ENCODE data around the gene ATP11A.

Gene ATP11A

DNA sequence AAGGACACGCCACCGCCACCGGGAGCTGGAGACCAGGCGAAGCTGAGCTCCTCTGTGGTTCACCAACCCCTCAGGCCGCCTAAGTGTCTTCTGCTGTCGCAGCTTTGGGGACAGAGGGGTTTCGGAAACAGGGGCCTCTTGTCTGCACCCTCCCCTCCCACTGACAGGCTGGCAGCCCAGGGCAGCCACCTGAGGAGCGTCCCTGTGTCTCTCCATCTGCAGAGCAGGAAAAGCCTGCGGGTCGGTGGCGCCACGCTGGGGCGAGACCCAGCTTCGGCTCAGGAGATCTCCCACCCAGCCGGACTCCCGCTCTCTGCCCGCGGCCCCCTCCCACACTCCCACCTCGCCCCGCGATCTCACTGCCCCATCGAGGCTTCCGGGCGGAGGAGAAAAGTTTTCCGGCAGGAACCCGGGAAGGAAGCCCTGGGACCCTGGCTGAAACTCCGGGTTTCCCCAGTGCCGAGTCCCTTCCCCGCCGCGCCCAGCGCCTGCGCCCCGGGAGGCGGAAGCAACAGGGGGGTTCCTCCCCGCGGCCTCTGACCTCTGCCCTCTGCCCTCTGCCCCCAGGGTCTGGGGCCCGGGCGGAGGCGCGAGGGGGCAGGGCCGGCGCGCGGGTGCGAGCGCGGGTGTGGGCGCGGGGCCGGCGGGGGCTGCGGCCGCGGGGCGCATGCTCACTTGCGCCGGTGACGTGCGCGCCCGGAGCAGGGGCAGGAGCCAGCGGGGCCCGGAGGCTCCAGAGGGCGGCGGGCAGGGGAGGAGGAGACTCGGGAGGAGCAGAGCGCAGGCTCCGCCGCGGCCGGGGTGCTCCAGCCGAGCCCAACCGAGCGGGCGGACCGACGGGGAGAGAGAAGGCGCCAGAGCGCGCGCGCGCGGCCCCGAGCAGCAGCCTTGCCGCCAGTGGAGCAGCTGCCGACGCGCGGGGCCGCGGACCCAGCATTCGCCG is at the start of gene ATP11A:
TSS of gene ATP11A (plus strand) at position 736 of the 943 bp plus-strand sequence. CDS start 379 bp downstream, outside the sequence.
- peak; percentile 51 to 66 (median 58) for DNase-seq (ENCODE audit: low read depth in 2 of 3, low spot score in 2 of 3)

DNA sequence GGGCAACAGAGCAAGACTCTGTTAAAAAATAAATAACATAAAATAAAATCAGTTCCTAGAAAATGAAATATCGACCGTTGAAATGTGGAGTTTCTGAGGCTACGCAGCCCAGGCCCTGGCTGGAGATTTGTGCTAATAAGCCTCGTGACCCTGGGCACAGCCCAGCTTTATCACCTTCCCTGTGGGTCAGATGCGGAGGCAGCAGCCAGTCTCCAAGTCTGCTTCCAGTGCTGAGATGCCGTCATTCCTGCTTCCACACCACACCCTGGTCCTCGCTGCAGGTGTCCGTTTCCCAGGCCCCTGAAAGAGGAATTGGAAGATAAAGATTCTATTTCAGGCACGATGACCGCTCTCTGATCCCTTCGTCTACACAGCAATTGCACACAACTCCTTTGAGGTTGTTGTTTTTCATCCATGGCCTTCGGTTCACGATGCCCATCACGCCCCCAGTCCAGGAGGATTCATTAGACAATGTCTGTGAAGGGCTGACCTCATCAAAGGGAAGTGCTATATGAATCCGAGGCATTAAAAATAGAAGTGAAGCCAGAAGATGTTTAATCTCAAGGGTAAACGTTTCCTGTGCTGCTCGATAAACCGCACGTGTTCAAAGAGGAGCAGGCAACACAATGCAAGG is 48.3 kb upstream of the ATP11A start:
- DNase-seq (ENCODE audit: low read depth in 2 of 3, low spot score in 2 of 3): no peak

DNA sequence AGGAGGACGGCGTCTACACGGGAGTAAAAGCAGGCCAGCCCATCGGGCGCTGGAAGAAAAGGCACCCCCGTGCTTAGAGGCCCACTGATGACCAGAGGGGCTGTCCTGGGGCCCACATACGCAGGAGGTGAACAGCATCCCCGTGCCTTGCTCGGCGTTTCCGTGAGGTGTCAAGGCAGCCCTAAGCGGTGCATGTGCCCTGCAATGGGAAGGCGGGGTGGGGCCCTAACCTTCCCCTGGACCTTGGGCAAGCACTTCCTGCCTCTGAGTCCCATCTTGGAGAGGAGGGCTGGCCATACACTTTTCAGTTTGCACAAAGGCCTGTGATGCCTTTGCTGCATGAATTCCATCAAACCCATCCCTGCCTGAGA is 47.8 kb upstream of the ATP11A start:
- DNase-seq (ENCODE audit: low read depth in 2 of 3, low spot score in 2 of 3): no peak

DNA sequence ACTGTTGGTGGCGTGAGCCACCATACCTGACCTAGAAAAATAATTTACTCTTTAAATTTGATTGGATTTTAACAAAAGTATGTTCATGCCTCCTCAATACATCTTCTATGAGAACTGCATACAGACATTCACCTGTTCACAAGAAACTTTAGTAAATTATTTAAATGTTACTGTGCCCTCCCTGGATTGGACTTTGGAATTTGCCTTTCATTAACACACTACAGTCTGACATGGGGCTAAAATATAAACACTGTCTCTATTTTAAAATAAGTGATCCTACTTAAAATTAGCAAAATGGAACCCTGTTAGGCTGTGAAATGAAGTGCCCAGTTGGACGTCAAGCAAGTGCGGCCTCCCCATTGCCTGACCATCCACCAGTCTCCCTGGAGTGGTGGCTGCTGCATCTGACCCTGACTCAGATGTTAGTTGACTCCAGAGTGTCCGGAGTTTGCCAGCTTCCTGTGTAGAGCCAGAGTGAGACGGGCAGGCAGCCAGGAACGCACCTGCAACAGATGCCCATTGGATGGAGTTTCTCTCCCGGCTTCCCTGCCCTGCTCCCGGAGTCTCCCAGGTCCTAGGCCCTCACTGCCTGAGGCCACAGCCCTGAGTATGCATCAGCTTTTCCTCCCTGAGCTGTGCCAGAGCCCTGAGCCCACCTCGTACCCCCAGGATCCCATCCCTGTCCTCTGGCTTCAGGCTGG is 45.9 kb upstream of the ATP11A start:
- DNase-seq (ENCODE audit: low read depth in 2 of 3, low spot score in 2 of 3): no peak

DNA sequence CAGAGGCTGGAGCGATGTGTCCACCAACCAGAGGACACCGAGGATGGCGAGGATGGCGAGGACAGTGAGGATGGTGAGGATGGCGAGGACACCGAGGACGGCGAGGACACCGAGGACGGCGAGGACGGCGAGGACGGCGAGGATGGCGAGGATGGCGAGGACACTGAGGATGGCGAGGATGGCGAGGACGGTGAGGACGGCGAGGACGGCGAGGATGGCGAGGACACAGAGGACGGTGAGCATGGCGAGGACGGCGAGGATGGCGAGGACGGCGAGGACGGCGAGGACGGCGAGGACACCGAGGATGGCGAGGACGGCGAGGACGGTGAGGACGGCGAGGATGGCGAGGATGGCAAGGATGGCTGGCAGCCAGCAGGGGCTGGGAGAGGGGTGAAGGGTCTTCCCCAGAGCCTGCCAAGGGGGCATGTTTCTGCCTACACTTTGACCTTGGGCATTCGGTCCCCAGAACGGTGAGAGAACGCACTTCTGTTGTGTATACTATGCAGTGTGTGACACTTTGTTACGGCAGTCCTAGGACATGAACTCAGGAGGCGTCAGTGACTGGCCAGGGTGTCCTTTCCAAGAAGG is 44.4 kb upstream of the ATP11A start:
- DNase-seq (ENCODE audit: low read depth in 2 of 3, low spot score in 2 of 3): no peak

DNA sequence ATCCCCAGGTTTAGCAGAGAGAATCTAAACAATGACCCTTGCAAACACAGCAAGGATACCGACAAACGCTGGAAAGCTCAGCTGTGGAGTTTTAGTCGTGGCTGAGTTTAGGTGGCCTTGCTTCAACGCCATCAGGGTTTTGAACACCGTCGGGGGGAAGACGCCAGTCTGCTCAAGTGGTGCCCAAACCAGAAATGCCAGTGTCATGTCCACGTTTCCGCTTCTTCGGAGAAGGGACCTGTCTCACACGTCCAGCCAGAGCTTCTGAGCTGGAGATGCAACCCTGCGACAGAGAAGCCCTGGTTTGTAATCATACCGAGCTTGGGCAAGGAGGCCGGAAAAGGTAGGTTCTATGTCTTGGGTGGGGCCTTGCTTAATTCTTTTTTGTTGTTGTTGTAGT is 42.6 kb upstream of the ATP11A start:
- no peak for DNase-seq (ENCODE audit: low read depth in 2 of 3, low spot score in 2 of 3)

DNA sequence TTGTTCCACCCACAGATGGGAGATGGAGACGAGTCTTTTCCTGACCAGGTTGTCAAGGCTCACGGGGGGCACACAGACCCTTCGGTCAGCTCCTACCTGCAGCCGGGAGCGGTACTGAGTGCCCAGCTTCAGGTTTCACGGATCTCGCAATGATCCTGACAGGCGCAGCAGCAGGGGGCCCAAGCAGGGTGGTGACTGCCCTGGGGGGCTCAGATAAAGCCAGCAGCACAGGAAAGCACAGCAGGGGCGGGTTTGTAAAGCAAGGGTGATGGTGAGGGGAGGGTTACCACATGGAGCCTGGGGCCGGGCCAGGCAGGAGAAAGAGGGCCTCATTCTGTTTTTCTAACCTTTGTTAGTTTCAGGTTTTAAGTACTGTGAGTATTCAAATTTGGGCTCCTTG is 41.7 kb upstream of the ATP11A start:
- DNase-seq (ENCODE audit: low read depth in 2 of 3, low spot score in 2 of 3): no peak

DNA sequence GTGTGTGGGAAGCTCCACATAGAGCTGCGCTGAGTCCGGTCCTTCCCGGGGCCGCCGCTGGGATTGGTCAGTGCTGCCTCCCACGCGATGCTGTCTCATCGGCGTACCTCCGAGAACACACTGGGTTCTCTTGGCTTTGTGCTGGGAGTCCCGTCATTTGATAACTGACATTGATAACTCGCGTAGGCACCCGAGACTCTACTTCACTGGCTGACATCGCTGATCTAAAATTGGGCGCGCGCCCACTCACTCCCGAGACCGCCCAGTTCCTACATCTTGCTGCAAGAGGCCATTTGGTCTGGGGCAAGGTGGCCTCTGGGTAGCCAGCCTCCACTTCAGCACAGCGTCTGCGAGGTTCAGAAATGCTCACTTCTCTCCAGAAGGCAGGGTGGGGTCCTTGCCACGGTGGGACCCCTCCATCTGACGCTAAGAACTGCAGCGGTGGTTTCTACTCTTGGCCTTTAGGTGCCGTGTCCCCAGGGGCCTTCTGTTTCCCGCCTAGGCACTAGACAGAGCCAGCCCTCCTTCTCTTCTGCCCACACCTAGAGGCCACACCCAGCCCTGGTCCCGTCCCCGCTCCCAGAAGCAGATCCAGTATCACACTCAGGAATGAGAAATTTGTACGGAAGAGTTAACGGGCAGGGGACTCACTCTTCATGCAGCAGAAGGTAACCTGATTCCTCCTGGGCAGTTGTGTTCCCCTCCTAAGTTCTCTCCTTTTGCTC is 40.7 kb upstream of the ATP11A start:
- DNase-seq (ENCODE audit: low read depth in 2 of 3, low spot score in 2 of 3): no peak

DNA sequence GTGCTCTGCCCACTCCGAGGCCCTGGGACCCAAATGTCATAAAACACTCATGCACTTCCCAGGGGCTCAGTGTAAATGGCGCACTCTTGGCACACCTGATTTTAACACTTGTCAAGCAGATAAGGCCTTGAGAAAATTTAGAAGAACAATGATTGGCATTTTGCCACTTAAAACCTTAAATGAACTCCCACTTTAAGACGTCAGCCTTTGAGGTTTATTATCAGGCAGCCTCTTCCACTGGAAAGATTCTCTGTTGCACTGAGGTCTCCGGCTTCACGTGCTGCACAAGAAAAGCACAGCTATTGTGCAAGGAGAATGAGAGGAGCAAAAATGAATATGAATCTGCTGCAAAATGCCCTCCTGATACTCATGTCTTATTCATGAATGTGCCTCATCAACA is 38.5 kb upstream of the ATP11A start:
- DNase-seq (ENCODE audit: low read depth in 2 of 3, low spot score in 2 of 3): no peak

DNA sequence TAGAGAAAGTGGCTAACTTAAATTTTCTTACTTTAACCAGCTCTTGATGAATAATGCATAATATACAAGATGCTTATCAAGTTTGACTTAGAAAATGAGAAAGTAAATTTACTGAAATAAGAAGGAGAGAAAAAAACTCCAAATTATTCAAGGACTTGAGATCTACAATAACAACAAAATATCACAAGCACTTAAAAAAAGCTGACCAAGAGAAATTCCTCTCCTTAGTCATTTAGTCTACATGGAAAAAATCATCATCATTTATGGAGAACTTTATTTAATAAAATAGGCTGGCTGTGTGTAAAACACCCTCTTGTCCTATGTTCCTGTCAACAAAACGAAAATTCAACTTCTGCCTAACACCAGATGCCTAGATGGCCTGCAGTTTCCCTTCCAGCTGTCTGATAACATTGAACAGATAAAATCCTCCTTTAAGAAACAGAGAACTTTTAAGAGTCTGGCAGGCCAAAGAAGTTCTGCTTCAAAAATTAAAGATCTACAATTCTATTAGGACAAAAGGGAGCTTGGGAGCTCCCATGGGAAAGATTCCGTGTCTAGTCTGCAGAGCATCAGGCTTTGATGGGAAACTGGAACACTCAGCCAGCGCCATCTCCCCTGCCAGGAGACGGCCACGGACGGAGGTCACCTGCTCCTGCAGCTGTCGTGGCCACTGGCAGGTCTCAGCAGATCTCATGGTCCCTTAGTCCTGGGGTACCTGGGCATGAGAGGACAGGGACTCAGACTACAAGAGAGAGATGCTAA is 37.9 kb upstream of the ATP11A start:
- DNase-seq (ENCODE audit: low read depth in 2 of 3, low spot score in 2 of 3): no peak

DNA sequence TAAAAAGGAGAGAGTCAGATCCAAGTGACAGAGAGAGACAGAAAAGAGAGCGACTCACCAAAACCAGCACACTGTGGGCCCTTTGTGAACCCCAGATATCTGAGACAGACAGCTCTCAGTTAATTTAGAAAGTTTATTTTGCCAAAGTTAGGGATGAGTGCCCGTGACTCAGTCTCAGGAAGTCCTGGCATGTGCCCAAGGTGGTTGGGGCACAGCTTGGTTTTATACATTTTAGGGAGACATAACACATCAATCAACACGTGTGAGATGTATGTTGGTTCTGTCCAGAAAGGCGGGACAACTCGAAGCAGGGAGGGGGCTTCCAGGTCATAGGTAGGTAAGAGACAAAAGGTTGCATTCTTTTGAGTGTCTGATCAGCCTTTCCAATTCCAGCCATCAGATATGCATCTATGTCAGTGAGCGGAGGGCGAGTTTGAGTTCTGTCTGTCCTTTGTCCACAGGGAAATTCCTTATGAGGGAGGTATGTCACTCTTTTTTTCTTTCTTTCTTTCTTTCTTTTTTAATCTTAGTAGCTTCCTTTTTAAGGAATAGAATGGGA is 37.2 kb upstream of the ATP11A start:
- DNase-seq (ENCODE audit: low read depth in 2 of 3, low spot score in 2 of 3): no peak

DNA sequence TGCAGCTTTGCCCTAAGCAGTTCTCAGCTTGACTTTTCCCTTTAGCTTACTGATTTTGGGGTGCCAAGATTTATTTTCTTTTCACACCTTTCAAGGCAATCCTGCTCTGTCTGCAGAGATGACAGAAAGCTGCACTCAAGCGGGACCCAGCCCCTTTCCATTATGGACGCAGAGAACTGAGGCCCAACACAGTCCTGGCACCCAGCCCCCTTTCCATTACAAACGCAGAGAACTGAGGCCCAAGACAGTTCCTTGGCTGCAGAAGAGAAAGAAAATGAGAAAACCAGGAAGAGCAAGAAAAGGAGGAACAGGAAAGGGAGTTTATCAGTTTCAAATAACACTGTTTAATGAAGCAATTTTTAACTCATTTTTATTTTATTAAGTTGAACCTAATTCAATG is 36.8 kb upstream of the ATP11A start:
- DNase-seq (ENCODE audit: low read depth in 2 of 3, low spot score in 2 of 3): no peak

DNA sequence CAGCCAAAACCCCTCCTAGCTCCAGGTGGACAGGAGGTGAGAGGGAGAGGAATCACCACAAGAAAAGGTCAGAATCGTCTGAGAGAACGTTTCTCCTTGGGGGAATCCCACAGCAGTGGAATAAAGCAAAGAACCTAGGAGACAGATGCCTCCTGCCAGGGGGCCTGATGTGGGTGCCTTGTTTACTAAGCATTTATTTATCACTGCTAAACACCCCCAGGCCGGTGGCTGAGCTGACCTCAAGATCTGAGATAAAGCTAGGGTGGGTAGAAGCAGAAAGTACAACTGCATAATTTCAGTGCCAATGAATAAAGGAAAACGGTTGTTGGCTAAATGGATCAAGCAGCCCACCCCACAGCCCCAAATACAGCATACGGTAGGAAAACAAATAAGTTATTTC is 33.9 kb upstream of the ATP11A start:
- no peak for DNase-seq (ENCODE audit: low read depth in 2 of 3, low spot score in 2 of 3)

DNA sequence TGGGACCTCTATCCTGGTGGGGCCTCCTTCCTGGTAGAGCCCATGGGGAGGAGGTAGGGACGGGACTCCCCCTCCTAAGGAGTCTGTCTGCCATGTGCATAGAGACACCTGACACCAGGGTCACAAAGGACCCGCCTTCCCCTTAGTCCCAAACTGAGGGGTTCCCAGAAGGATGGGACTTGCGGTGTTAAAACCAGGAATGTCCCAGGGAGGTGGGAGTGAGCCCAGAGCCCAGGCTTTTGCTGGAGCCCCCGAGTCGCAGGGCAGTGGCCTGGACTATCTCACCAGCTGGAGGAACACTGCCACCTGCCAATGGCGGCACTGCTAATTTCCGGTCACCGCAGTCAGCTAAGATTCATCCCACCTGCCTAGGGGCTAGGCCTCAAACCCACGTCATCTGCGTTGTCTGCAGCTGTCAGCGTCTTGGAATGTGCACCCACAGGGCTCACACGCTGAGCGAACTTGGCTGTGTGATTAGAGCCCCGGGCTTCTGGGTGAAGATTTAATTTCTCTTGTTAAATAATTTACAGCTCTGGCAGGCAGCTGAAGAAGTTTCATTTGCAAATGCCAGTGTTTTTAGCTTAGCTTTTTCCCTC is 31.9 kb upstream of the ATP11A start:
- DNase-seq (ENCODE audit: low read depth in 2 of 3, low spot score in 2 of 3): no peak

DNA sequence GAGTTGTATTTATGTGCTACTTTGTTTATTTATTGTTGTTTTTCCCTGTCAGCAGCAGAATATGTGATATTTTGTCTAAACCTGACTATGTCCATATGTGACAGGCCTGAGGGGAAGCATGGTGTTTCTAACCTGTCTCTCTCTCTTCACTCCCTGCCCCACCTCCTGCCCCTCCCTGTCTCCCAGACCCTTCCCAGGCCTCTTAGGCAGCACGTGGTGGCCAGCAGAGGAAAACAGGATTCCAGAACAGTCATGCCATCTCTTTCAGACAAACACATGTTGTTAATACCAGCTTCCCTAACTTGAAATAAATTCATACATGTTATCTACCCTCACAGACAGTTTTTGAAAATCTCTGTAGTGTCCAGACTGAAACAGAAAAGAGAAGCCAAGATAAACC is 31.0 kb upstream of the ATP11A start:
- DNase-seq (ENCODE audit: low read depth in 2 of 3, low spot score in 2 of 3): no peak

DNA sequence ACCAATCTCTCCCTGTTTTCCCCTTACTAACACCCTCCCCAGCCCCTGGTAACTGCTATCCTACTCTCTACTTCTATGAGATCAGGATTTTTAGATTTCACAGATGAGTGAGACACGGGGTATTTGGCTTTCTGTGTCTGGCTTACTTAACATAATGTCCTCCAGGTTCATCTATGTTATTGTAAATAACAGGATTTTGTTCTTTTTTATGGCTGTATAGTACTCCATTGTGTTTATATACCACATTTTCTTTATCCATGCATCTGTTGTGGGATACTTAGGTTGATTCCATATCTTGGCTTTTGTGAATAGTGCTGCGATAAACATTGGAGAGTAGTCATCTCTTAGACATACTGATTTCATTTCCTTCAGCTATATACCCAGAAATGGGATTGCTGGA is 28.5 kb upstream of the ATP11A start:
- DNase-seq (ENCODE audit: low read depth in 2 of 3, low spot score in 2 of 3): no peak

DNA sequence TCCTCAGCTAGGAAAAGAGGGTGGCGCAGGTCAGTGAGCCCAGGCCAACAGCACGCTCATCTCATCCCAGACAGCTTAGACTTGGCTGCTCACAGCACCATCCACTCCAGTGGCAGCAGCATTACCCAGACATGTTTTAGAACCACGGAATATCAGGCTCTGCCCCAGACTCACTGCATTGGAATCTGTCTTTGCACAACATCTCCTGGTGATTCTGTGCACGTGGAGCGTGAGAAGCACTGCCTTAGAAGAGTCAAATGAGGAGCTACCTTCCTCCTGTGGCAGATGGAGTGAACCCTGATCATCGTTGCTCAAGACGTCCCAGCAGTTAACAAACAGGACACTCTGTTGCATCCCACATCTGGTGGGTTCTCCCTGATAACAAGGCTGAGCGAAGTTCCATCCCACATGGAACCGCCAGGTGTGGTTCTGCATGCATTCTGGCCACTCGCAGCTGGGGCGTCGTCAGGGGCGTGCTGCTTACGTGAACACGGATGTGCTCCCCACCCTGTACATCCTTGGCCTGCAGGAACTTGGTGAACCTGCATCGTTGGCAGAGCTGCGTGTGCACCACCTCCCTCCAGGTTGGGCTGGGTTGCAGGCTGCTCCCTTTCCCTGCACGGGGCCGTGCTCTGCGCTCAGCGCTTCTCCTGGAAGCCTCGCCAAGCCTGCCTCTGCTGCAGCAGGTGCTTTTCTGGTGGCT is 25.2 kb upstream of the ATP11A start:
- no peak for DNase-seq (ENCODE audit: low read depth in 2 of 3, low spot score in 2 of 3)

DNA sequence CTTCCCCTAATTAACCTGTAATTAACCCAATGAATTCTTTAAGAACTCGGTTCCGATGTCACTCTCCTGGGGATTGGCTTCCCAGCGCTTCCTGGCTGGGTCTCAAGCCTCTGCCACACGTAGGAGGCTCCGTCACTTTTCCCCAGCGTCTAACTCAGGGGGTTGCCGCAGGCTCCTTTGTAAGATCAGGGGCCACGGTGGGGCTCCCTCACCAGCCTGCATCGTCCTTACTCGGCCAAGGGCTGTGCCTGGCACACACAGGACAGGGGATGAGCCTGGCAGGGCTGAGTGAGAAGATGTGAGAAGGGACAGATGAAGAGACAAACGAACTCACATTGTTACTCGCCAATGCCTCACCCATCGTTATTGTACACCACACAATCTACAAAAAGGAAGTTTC is 20.9 kb upstream of the ATP11A start:
- DNase-seq (ENCODE audit: low read depth in 2 of 3, low spot score in 2 of 3): no peak

Measured in activated CD8-positive, alpha-beta memory T cell treated with anti-CD3 and anti-CD28 coated beads for 48 hours (primary cell).